Endothelial cell of umbilical vein (primary cell): ENCODE data around the gene VEPH1. TPM values are rescaled to one million over a fixed set of nuclear protein-coding genes. Genes with fewer than 3 reads are reported as not detected.

Experiments
- BruUV-seq: library from RNA; stranded (reverse); fragments of 400-500 nt; replicated peaks from 2 replicates; lab custom pipeline; 2021; lab: Mats Ljungman, UMichigan
- CTCF ChIA-PET: fragments of 300-600, 350-600 bp; sonication (Branson Sonifier 250); formaldehyde crosslinking; loops from one replicate; lab custom pipeline; 2021; ENCODE audit warnings: antibody characterized with exemption, inconsistent platforms; lab: Charles Lee
- POLR2A ChIA-PET: fragments of 300-600, 350-600 bp; sonication (Branson Sonifier 250); formaldehyde crosslinking; loops from one replicate; lab custom pipeline; 2021; ENCODE audit warnings: antibody characterized with exemption, inconsistent platforms; lab: Charles Lee
- DNase-seq: peaks from one replicate; pipeline ENCODE4 v3.0.0-alpha.2; 2011; ENCODE audit warnings: low read depth, low spot score
- FAIRE-seq: peaks from 2 replicates; lab custom pipeline; 2011; peaks lifted over from hg19 to GRCh38; lab: Jason Lieb, UNC
- H2AFZ ChIP-seq: 2 replicates; pipeline ENCODE4 v1.6.0; 2012; ENCODE audit warnings: low read depth, low read length, control low read depth, inconsistent platforms
- H3K27ac ChIP-seq: 2 replicates; pipeline ENCODE4 v1.5.1; 2011; ENCODE audit warnings: low read depth, mild to moderate bottlenecking, control low read depth, low read length, moderate library complexity; ENCODE audit not compliant: insufficient read depth
- H3K27me3 ChIP-seq, 2 experiments: 2 replicates each; pipeline versions ENCODE4 v1.6.0 to v1.6.1; 2011; ENCODE audit warnings: low read length in 2 of 2, mixed read lengths in 1 of 2; ENCODE audit not compliant: control insufficient read depth in 2 of 2, insufficient read depth in 2 of 2
- H3K36me3 ChIP-seq, 2 experiments: 2 replicates in 1 of 2; 3 replicates in 1 of 2; pipeline ENCODE4 v1.5.1; 2011; ENCODE audit warnings: low read length in 2 of 2, mild to moderate bottlenecking in 1 of 2, moderate library complexity in 1 of 2; ENCODE audit not compliant: control insufficient read depth in 2 of 2, insufficient read depth in 2 of 2; ENCODE audit errors: extremely low read depth in 1 of 2
- H3K4me1 ChIP-seq: 3 replicates; pipeline ENCODE4 v1.5.1; 2011; ENCODE audit warnings: mild to moderate bottlenecking, low read length; ENCODE audit not compliant: control insufficient read depth, insufficient read depth; ENCODE audit errors: extremely low read depth
- H3K4me2 ChIP-seq: 2 replicates; pipeline ENCODE4 v1.6.1; 2011; ENCODE audit warnings: low read length, control low read depth, mixed read lengths; ENCODE audit not compliant: insufficient read depth
- H3K4me3 ChIP-seq, 3 experiments: fragments of 200-600 bp in 1 of 3; sonication (generic), shearing (Covaris generic) in 1 of 3; replicated peaks in 1 of 3; 2 replicates each; pipeline ENCODE4 v1.5.1; 2011 to 2016; ENCODE audit warnings: control low read depth in 3 of 3, low read length in 3 of 3, mild to moderate bottlenecking in 2 of 3, inconsistent platforms in 1 of 3, low read depth in 1 of 3, moderate library complexity in 1 of 3; ENCODE audit not compliant: insufficient read depth in 1 of 3
- H3K79me2 ChIP-seq: 2 replicates; pipeline ENCODE4 v1.6.0; 2012; ENCODE audit warnings: low read length, inconsistent platforms; ENCODE audit not compliant: control insufficient read depth, insufficient read depth
- H3K9ac ChIP-seq: replicated peaks from 2 replicates; pipeline ENCODE3; 2011; ENCODE audit warnings: low read length, control low read depth; ENCODE audit not compliant: insufficient read depth; ENCODE audit errors: extremely low read depth
- H3K9me1 ChIP-seq: replicated peaks from 3 replicates; pipeline ENCODE4 v1.6.0; 2011; ENCODE audit warnings: mild to moderate bottlenecking, low read length; ENCODE audit not compliant: control insufficient read depth, insufficient read depth; ENCODE audit errors: extremely low read depth
- H3K9me3 ChIP-seq: replicated peaks from 2 replicates; pipeline ENCODE4 v1.5.1; 2012; ENCODE audit warnings: low read length, inconsistent platforms; ENCODE audit not compliant: control insufficient read depth, insufficient read depth
- H4K20me1 ChIP-seq: replicated peaks from 2 replicates; pipeline ENCODE3; 2011; ENCODE audit warnings: mild to moderate bottlenecking, low read length; ENCODE audit not compliant: control insufficient read depth, insufficient read depth; ENCODE audit errors: extremely low read depth
- CTCF ChIP-seq, 2 donors: IDR thresholded peaks; 1 replicate in 1 of 2; 2 replicates in 1 of 2; pipeline ENCODE4 v1.5.1; 2011; ENCODE audit warnings: low read length in 2 of 2, mild to moderate bottlenecking in 2 of 2, moderate library complexity in 2 of 2, control low read depth in 1 of 2, inconsistent platforms in 1 of 2, low read depth in 1 of 2; ENCODE audit not compliant: insufficient read depth in 1 of 2; ENCODE audit errors: extremely low read depth in 1 of 2
- EZH2 ChIP-seq: IDR thresholded peaks from 2 replicates; pipeline ENCODE4 v1.6.1; 2012; ENCODE audit warnings: borderline replicate concordance, low read depth, mild to moderate bottlenecking, moderate library complexity, low read length, inconsistent platforms; ENCODE audit not compliant: severe bottlenecking
- FOS ChIP-seq: IDR thresholded peaks from 2 replicates; pipeline ENCODE4 v1.6.1; 2011; ENCODE audit warnings: mild to moderate bottlenecking, low read length, moderate library complexity, borderline replicate concordance; ENCODE audit not compliant: insufficient read depth
- MYC ChIP-seq: IDR thresholded peaks from one replicate; pipeline ENCODE4 v1.6.1; 2011; ENCODE audit warnings: mild to moderate bottlenecking, low read depth, low read length
- POLR2A ChIP-seq: IDR thresholded peaks from 2 replicates; pipeline ENCODE4 v1.6.1; 2012; ENCODE audit warnings: low read depth, mild to moderate bottlenecking, control low read depth, low read length
- POLR2AphosphoS5 ChIP-seq: IDR thresholded peaks from 2 replicates; pipeline ENCODE4 v1.6.1; 2012; ENCODE audit warnings: low read depth, mild to moderate bottlenecking, control low read depth, low read length, moderate library complexity; ENCODE audit not compliant: insufficient read depth
- dilution Hi-C: fragments of 300-500 bp; cut with MboI; formaldehyde crosslinking; loops from one replicate; pipeline ENCODE4 v1.15.0; 2019; ENCODE audit warnings: low sequenced_read_pairs; ENCODE audit not compliant: extremely low pct_ligation_motif_present
- intact Hi-C: fragments of 100-400 bp; cut with micrococcal nuclease; formaldehyde crosslinking; loops from one replicate; pipeline ENCODE4 v1.10.0; 2022
- polyA plus RNA-seq, 4 experiments: library from polyadenylated mRNA; depleted of rRNA in 3 of 4; stranded (reverse) in 3 of 4; unstranded in 1 of 4; fragments of >200 nt; gene quantifications; 2 replicates each; pipeline versions ENCODE4 v1.2.1 to v1.2.3, GENCODE V29; 2011 to 2012; ENCODE audit warnings: missing spikeins in 1 of 4
- total RNA-seq: library from RNA; stranded (reverse); gene quantifications from 2 replicates; pipeline ENCODE4 v1.2.3, GENCODE V29; 2021
- TF ChIP-seq, protein P1 (sequence below): IDR thresholded peaks from 2 replicates; pipeline ENCODE4 v1.6.1; 2011; ENCODE audit not compliant: insufficient read depth, insufficient read length

VEPH1 gene
- total and polyA plus RNA-seq, 2 donors (not counting 3 experiments of a cell fraction or from before 2014, with no cell fraction given): 42.9 to 136 TPM

GRCh38 chr3:157297328-157297915, 205.8 kb downstream of the VEPH1 start:
- Histone ChIP-seq H3K36me3 (no peaks in the 10 kb centered on the region), H3K9ac (no peak overlapping the region), H3K4me1 (no peaks in the 10 kb centered on the region), H3K79me2 (no peaks in the 10 kb centered on the region), H4K20me1 (no peaks in the 10 kb centered on the region), H3K9me1 (no peaks in the 10 kb centered on the region), H3K4me2 (no peak overlapping the region), H3K4me3 (no peak overlapping the region), H2AFZ (no peak overlapping the region), H3K27me3 (no peaks in the 10 kb centered on the region), H3K9me3 (no peaks in the 10 kb centered on the region), H3K27ac (no peak overlapping the region)
- ChIA-PET CTCF (no interaction called here), POLR2A (no interaction called here)
- intact Hi-C loops: no loop called here
- FAIRE-seq: no peak
- dilution Hi-C loops: no loop called here
- no peak for DNase-seq
- no peak for TF ChIP-seq MYC
- TF ChIP-seq, protein P1, sequence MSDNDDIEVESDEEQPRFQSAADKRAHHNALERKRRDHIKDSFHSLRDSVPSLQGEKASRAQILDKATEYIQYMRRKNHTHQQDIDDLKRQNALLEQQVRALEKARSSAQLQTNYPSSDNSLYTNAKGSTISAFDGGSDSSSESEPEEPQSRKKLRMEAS: no peak
- no peak for TF ChIP-seq CTCF (IDR thresholded peaks at IDR 0.05; ENCODE audit: extremely low read depth in 1 of 2, insufficient read depth in 1 of 2, low read depth in 1 of 2, low read length in 2 of 2)
- no peak for TF ChIP-seq POLR2A
- TF ChIP-seq EZH2: no peak
- no peak for TF ChIP-seq FOS
- no peak for TF ChIP-seq POLR2AphosphoS5
- BruUV-seq: no TSS peak
